NCI-H1436 treated with DMSO at 0.1 percent for 48 hours (cell line): ENCODE data around the gene SELENBP1.
"Not testable (repeated sequence)": the region's sequence is repeated elsewhere in the genome, so short reads cannot be mapped to it uniquely, and the experiment has no call there.

Experiments used
- DNase-seq: peaks from one replicate; lab custom pipeline; 2025; lab: John Stamatoyannopoulos, UW

The SELENBP1 gene

DNA sequence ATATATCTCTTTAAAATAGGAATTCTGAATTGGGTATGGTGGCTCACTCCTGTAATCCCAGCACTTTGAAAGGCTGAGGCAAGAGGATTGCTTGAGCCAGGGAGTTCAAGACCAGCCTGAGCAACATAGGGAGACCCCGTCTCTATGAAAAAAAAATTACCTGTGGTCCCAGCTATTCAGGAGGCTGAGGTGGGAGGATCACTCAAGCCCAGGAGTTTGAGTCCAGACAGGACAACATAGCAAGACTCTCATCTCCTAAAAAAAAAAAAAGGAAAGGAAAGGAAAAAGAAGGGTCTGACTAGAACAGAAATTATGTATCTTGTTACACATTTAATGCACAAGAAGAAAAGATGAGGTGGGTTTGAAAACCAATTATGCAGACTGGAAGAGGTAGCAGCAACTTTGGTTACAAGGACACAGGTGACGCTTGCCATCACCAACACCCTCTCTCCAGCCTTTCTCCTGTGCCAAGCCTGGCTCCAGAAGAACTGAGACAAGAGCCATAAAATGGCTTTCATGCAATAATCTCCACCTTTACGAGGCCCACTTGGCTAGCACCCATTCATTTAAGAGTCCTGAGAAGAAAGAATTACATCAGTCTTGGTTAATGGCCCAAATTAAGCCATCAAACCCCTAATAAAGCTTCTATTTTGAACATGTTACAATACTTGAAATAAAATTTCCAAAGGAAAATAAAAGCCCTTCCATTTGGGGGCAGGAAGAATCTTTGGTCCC, 4.8 kb upstream of the SELENBP1 start:
- DNase-seq = no peak

DNA sequence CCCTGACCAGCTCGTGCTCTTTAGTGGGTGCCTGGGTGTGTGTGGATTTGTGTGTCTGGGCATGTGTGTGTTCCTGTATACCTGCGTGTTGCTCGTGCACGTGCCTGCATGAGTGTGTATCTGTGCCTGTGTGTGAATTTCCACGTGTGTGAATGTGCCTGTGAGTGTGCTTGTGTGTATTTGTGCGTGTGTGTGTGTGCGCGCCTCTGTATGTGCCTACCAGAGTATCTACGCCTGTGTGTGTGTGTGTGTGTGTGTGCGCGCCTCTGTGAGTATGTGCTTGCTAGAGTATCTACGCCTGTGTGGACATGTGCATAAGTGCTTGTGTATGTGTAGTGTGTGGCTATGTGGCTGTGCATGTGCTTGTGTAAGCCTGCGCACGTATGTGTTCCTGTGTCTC, 691 bp upstream of the SELENBP1 start:
- DNase-seq = no peak

DNA sequence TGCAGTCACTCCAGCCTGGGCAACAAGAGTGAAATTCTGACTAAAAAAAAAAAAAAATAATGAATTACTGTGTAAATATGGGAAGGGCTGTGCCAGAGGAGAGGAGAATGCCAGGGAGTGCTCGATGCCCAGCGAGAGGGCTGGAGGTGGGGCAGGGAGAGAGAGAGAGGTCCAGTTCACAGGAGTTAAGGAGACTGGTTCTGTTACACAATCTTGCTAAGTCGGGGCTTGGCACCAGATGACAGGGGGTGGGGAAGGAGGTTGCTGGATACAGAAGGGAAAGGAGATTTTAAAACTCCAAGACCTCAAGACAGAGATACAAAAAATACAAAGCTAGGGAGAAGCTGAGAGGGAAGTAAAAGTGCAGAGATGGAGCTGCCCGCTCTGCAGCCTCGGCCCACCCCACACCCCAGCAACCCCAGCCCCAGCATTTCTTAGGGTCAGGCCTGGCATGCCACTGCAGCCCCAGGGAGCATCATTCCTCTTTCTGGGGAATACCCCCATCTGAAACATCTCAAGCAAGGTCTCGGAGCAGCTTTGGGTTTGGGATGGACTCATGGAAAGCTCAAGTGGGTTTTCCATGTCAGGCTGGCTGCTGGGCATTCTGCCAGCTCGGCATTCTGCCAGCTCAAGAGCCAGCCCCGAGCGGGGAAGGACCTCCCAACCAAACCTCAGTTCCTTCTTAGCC, 991 bp downstream of the SELENBP1 start:
- DNase-seq = no peak

DNA sequence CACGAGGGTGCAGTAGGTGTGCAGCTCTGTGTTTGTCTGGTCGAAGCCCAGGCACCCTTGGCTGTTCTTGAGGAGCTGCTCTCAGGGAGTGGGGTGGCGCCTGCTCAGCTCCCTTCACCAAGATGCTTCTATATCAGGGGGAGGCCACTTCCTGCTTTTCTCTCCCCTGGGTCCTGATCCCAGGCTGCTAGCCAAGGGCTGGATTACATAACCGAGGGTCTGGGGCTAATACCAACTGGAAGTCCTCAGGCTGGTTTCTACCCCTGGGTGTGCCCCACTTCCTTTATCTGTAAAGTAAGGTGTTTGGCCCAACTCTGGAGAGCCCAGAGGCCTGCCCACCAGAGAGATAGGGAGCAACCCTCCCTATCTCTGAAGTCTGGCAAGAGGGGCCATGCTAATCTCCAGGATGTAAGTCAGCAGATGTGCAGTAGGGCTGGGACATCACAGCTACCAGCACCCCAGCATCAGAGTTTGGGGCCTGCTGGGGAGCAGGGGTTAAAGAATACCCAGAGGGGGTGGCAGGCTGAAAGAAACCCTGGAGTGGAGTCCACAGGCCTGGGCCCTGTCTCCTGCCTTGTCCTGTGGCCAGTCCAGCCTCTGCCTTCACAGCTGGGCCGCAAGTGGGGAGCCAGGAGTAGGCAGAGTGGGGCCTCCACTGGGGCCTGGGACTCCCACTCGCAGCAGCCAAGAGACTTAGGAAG, 2.1 kb downstream of the SELENBP1 start:
- no peak for DNase-seq

DNA sequence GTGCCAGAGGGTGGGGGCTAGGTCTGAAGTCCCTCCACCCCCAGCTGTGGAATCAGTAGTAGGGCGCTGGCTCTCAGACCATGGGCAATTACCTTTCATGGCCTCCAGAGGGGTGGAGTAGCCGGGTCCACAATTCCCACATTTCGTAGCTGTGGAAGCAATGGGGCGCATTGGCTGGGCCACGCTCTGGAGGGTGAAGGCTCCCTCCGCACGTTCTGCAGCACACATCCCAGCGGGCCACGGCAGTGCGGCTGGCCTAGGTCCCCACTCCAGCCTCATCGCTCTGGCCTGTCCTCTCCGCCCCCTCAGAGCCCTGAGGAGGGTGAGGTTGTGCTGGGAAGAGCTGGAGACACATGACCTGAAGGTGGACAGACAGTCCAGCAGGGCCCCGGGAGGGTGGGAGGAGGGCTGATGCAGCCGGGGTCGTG, 2.9 kb downstream of the SELENBP1 start:
- DNase-seq = no peak

DNA sequence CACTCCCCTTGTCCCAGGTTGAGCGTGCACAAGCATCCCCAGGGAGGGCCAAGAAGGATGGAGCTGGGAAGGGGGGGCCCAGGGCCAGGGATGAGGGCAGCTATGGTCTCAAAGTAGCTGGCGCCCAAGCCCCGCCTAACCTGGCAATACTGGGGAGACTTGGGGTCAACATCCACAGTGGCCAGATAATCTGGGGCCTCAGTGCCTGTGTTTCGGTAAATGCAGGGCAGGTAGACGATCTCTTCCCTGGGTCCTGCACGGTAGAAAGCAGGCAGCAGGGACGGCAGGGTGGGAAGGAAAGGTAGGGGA, 3.2 kb downstream of the SELENBP1 start:
- no peak for DNase-seq

DNA sequence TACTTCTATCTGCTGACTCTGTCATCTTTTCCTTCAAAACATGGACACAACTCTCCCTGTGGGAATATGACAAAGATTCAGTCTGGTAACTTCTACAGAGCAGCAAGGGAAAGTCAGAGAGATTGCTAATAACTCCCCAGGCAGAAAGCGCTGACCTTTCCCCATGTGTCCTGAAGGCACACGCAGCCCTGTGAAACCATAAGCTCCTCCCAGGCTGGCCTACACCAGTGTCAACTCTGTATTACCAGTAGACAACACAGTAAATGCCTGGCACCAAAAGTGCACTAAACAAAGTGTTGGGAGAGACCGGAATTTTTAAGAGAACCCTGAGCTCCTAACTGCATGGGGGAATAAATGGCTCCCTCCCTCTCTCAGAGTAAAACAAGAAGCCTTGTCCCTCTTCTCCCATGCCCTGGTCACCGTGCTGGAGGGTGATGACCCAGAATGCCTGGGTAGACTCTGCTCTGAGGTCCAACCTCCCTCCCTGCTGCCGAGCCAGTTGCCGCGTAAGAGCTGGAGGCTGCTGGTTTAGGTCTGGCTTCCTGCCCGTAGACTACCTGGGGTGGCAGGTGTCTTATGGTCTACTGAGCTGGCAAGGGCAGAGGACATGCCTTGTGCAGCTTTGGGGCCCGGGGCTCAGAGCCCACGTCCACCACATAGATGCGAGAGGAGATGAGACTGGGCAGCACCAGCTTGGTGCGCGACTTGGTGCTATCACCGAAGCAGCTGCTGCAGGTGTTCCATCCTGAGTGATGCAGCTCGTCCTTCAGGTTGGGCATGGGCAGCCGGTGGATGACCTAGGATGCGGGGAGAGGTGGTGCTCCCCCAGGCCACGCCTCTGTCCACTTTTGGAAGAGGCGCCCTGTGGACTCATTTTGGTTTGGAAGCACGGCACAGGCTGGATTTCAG, 3.9 kb downstream of the SELENBP1 start:
- no peak for DNase-seq

DNA sequence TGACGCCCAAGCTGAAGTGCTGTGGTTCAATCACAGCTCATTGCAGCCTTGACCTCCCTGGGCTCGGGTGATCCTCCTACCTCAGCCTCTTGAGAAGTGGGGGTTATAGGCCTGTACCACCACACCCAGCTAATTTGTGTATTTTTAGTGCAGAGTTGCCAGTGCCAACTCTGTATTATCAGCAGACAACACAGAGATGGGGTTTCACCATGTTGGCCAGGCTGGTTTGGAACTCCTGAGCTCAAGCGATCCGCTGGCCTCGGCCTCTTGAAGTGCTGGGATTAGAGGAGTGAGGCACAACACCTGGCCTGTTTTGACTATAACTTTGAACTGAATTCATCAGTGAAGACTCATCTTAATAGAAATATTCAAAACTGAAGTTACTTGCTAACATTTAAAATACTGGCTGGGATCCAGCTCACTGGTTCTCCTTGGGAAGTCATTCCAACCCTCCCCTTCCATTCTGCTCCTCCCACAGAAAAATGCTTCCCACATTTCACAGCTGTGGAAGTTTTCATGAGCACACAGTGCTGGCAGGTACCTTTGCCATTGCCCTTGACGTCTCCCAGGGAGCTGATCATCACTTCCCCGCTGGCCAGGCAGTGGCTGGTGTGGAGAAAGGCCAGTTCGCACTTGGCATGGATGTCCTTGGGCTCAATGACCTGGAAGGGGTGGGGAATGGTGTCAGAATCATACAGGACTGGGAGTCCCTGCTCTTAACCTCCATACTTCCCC, 4.7 kb downstream of the SELENBP1 start:
- no peak for DNase-seq

DNA sequence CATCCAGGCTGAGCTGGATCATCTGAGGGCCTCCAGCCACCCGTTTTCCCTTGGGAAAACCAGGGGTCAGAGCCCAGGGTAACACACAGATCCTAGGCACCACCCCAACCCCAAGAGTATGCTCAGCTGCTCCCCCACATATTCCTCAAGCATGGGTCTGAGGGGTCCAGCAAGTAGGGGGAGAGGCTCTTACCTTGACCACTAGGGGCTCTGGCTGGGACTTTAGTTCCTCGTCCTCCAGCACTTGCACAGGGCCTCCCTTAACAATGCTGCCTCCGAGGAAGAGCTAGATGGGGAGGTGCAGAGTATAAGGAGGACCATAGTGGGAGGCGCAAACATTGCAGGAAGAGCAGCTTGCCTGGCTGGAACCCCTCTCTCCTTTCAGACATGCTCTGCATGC, 7.5 kb downstream of the SELENBP1 start:
- DNase-seq = no peak

DNA sequence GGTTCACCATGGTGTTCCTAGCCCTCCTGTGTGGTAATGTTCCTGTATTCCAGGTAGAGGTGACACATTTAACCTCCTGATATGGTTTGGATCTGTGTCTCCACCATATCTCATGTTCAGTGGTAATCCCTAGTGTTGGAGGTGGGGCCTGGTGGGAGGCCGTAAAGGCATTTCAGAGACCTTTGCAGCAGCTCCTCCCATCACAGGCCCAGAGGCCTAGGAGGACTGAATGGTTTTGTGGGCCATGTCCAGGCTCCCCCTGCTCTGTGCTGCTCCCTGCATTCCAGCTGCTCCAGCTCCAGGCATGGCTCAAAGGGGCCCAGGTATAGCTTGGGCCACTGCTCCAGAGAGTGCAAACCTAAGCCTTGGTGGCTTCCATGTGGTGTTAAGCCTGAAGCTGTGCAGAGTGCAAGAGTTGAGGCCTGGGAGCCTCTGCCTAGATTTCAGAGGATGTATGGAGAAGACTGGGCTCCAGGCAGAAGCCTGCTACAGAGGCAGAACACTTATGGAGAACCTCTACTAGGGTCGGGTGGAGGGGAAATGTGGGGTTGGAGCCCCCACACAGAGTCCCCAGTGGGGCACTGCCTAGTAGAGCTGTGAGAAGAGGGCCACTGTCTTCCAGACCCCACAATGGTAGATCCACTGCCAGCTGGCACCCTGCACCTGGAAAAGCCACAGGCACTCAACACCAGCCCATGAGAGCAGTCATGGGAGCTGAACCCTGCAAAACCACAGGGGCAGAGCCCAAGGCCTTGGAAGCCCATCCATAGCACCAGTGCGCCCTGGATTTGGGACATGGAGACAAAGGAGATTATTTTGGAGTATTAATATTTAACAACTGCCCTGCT, 10.0 kb downstream of the SELENBP1 start:
- DNase-seq = no peak

DNA sequence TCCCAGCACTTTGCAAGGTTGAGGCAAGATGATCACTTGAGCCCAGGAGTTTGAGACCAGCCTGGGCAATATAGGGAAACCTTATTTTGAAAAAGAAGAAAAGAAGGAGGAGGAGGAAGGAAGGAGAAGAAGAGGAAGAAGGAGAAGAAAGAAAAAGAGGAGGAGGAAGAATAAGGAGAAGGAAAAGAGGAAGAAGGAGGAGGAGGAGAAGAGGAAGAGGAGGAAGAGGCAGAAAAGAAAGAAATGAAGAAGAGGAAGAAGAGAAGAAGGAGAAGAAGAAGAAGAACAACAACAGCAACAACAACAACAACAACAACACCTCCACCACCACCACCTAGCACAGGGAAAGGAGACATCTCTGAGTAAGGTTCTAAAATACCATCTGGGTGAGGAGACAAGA, 10.6 kb downstream of the SELENBP1 start:
- no peak for DNase-seq

DNA sequence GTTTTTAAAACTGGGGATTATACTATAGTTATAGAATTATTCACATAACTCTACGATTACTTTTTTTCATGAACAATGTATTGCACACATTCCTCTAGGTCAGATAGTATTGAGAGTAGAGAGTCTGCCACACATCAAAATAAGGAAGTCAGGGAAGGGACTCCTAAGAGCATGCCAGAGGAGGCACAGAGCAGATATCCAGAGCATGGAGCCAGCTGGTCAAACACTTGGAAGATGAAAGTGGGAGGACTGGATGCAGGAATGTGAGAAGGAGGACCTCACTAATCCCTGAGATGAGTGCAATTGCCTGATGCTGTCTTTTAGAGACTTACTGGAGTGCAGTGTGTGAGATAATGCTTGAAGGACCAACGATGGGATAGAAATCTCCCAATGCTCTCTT, 15.8 kb downstream of the SELENBP1 start:
- DNase-seq = no peak

DNA sequence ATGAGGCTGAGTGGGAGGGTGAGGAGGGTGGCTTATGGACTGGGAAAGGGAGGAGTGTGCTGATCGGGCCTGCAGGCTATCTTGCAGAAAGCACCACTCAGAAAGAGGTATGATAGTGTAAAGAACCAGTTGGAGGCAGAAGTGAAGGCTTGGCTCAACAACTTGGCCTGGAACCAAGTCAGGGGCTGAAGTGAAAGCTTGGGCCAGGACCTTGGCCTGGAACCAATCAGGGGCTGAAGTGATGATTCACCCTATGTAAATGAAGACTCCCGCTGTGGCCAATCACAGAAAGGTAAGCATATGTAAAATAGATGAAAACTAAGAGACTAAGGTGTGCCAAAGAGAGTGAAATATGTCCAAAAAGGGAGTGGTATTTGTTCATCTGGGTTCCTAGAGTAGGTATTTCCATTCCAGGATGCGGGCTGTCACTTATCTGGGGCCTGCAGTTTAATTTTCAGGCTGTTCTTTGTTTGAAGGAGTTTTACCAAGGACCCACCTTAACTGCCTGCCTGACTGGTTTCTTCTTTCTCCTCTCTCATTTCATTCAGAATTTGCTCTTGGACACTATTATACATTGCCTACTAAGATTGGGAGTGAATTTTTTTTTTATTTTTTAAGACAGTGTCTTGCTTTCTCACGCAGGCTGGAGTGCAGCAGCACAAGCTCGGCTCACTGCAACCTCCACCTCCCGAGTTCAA, 20.3 kb downstream of the SELENBP1 start:
- DNase-seq = no peak

DNA sequence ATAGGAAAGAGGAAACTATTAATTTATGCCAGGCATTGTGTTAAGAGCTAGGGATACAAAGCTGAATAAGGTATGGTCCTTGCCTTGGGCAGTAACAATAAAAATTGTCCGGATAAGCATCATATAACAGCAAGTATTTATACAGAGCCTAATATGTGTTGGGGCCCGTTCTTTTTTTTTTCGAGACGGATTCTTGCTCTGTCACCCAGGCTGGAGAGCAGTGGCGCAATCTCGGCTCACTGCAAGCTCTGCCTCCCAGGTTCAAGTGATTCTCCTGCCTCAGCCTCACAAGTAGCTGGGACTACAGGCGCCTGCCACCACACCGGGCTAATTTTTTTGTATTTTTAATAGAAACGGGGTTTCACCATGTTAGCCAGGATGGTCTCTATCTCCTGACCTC, 22.2 kb downstream of the SELENBP1 start:
- not testable (repeated sequence) for DNase-seq

DNA sequence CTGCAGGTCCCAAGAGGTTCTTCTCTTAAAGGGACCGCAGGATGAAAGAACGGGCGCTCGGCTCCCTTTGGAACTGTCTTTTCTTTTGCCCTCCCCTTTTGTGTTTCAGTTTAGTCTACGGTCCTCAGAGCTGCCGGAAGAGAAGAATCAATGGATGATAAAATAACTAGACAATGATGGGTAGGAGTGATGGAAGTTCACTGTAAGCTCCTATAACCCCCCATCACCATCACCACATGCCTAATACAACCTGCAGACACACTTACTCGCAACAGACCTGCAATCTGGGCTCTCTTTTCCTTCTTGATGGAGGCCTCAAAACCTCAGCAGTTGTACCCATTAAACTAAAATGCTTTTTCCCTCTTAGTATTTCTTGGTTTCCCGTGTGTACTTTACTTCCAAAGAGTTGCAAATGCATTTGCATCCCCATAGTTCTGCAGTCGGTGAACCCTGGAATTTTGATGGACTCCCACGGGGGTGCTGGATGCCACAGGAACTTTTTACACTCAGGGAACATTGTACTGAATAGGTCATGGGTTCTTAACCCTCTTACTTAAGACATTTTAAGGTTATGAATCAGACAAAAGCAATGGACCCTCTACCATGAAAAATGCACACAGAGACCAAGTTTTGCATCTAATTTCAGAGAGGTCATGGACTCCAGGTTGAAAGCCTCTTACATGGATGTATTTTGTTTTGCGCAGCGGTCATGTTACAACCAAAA, 24.8 kb downstream of the SELENBP1 start:
- no peak for DNase-seq

DNA sequence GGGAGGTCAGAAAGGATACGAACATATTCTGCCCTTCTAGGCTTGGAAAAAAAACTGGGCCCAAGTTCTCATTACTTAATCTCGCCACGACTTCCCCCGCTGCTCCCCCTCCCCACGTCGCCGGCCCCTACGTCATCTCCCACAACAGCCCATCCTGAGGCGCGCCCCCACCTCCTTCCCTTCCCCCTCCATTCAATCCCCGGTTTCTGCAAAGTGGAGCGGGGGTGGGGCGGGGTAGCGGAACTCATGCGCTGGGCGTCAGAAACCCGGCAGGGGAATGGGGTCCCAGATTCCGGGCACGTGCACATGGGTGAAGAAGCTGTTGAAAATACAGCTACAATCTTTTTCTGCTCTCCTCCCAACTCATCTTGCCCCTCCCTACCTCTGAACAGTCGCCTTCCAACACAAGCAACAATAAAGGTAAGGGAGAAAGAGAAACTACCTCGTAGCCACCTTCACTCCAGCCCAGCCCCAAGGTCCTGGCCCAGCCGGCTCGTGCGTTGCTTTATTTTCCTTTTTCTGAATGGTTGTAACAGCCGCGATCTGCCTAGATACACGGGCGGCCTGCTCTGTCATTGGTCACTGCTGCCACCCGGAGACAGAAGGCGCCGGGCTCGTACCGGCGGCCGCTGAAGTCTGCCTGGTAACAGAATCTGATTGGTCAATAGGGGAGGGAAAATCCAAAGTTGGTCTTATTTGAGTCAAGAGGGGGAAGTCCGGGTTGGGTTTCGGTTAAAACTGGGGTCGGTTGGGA, 25.6 kb downstream of the SELENBP1 start, which contains the start of gene RFX5:
Gene RFX5, minus strand, starts transcription at position 484 of the 754 bp plus-strand sequence. CDS start 932 bp downstream, outside the sequence.
- peak; percentile 92 for DNase-seq

DNA sequence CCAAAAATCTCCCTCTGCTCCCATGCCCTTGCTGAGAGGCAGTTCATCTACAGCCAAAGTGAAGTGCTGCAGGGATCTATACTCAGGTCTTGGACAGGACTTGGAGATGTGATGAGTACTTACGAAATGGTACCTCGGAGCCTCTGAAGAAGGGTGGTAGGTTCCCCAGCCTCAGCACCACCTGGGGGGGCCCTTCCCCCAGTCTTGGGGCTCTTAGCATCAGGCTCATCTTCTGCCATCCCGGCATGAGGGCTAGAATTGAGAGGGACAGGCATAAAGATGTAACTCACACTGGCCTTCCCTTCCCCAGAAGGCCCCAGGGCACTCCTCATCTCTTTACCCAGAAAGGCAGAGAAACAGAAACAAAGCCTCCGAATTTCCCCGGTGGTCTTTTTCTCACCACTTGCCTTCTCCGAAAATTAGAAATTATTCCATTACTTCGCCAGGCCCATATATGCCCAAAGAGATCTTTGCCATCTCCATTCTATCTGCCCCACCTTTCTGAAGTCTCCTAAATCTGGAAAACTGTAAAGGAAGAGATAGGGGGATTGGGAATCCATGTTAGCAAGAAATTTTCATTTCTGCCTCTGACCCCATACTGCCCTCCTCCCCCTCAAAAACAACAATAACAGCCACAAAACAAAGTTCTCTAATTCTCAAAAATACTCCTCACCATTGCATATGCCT, 26.3 kb downstream of the SELENBP1 start:
- DNase-seq = no peak

DNA sequence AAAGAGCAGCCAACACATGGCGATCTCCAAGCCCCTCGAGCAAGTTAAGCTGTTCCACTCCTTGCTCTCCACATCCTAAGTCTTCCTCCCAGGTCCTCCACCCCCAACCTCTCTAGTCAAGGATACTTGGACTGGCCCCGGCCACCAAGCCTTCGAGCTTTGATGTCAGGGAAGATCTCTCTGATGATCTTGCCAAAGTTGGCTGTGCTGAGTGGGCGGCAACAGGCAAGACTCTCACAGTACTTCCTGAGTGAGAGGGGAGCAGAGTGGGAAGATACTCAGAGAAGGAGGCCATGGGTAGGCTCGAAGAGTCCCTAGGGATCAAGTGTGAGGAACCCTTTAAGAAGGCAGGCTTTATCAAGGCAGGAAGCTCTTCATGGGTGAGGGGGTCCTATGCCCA, 28.2 kb downstream of the SELENBP1 start:
- no peak for DNase-seq
